HTR-8/SVneo (cell line): Measurements from ENCODE around the gene SOAT2.

ENCODE experiments used
- DNase-seq: peaks from one replicate; pipeline ENCODE4 v3.0.0; 2011; ENCODE audit warnings: low spot score, mixed read lengths; ENCODE audit not compliant: insufficient read length
- FAIRE-seq: peaks from 2 replicates; lab custom pipeline; 2011; peaks lifted over from hg19 to GRCh38; lab: Jason Lieb, UNC

The SOAT2 gene

GRCh38 chr12:53064613-53065436 is 38.5 kb upstream of the SOAT2 start:
- FAIRE-seq (no peak), DNase-seq (no peak)

- no peak for DNase-seq
- FAIRE-seq, result no peak
Observed at GRCh38 chr12:53065470-53065869, 37.8 kb upstream of the SOAT2 start.

GRCh38 chr12:53065975-53066931 is 37.0 kb upstream of the SOAT2 start:
- FAIRE-seq (peak; percentile 57), DNase-seq (peak; percentile 91)

- DNase-seq (no peak), FAIRE-seq (no peak)
Observed at GRCh38 chr12:53067074-53067992, 36.0 kb upstream of the SOAT2 start.

GRCh38 chr12:53067993-53068770 is 35.1 kb upstream of the SOAT2 start:
- DNase-seq, result no peak
- peak; percentile 46 for FAIRE-seq

GRCh38 chr12:53068811-53069585 is 34.3 kb upstream of the SOAT2 start:
- DNase-seq (no peak), FAIRE-seq (no peak)

- DNase-seq (no peak), FAIRE-seq (no peak)
Observed at GRCh38 chr12:53069621-53070410, 33.5 kb upstream of the SOAT2 start.

GRCh38 chr12:53070877-53071492 is 32.3 kb upstream of the SOAT2 start:
- FAIRE-seq (peak; percentile 54), DNase-seq (no peak)

- FAIRE-seq (no peak), DNase-seq (no peak)
Observed at GRCh38 chr12:53071591-53072551, 31.4 kb upstream of the SOAT2 start.

- FAIRE-seq, result no peak
- DNase-seq, result no peak
Observed at GRCh38 chr12:53073881-53074280, 29.4 kb upstream of the SOAT2 start.

GRCh38 chr12:53074283-53074998 is 28.8 kb upstream of the SOAT2 start:
- DNase-seq (no peak), FAIRE-seq (no peak)

GRCh38 chr12:53074999-53075370 is 28.3 kb upstream of the SOAT2 start:
- no peak for FAIRE-seq
- no peak for DNase-seq

GRCh38 chr12:53076461-53076860 is 26.8 kb upstream of the SOAT2 start:
- no peak for FAIRE-seq
- DNase-seq, result no peak

- no peak for FAIRE-seq
- DNase-seq, result no peak
Observed at GRCh38 chr12:53077030-53077429, 26.3 kb upstream of the SOAT2 start.

- DNase-seq (no peak), FAIRE-seq (no peak)
Observed at GRCh38 chr12:53078425-53079225, 24.7 kb upstream of the SOAT2 start.
